ENCODE data around the gene COL24A1.

GRCh38 chr1:86114236-86114635 lies 42.3 kb downstream of the COL24A1 start:
- TF ChIP-seq CTCF (IDR thresholded peaks at IDR 0.05), result no peak
- no peak for TF ChIP-seq POLR2A (IDR thresholded peaks at IDR 0.05)
- TF ChIP-seq POLR2AphosphoS5 (IDR thresholded peaks at IDR 0.05), result no peak

Data from breast epithelium (tissue), 3 donors.